Activated CD8-positive, alpha-beta T cell treated with anti-CD3 and anti-CD28 coated beads for 36 hours (primary cell): ENCODE results near the gene CLEC10A. TPM values are rescaled to one million over a fixed set of nuclear protein-coding genes. Genes with fewer than 3 reads are reported as not detected.
"Not testable (repeated sequence)": the region's sequence is repeated elsewhere in the genome, so short reads cannot be mapped to it uniquely, and the experiment has no call there.

Source experiments
- ATAC-seq: fragments of 200-7000 bp; cut with Tn5 transposase; one replicate; pipeline ENCODE4 v1.10.0; 2021; ENCODE audit warnings: mild to moderate bottlenecking, moderate library complexity
- CTCF ChIA-PET: fragments of 350-600 bp; sonication (Branson Sonifier 250); formaldehyde crosslinking; loops from one replicate; lab custom pipeline; 2021; ENCODE audit warnings: antibody characterized with exemption; lab: Charles Lee
- POLR2A ChIA-PET: fragments of 350-600 bp; sonication (Branson Sonifier 250); formaldehyde crosslinking; loops from one replicate; lab custom pipeline; 2021; ENCODE audit warnings: antibody characterized with exemption; lab: Charles Lee
- DNase-seq: peaks from one replicate; pipeline ENCODE4 v3.0.0-alpha.2; 2020
- H3K27ac Mint-ChIP-seq: one replicate; pipeline ENCODE4 v1.8.0; 2021; ENCODE audit warnings: mild to moderate bottlenecking, mixed read lengths
- H3K27me3 Mint-ChIP-seq: one replicate; pipeline ENCODE4 v1.8.0; 2021; ENCODE audit warnings: mixed read lengths
- H3K36me3 Mint-ChIP-seq: one replicate; pipeline ENCODE4 v1.8.0; 2021; ENCODE audit warnings: low read depth, mixed read lengths
- H3K4me1 Mint-ChIP-seq: one replicate; pipeline ENCODE4 v1.8.0; 2021; ENCODE audit warnings: low read depth, mixed read lengths
- H3K4me3 Mint-ChIP-seq: one replicate; pipeline ENCODE4 v1.8.0; 2021; ENCODE audit warnings: mild to moderate bottlenecking, moderate library complexity, mixed read lengths
- H3K9me3 Mint-ChIP-seq: one replicate; pipeline ENCODE4 v1.8.0; 2021; ENCODE audit warnings: mixed read lengths
- intact Hi-C: fragments of 100-400 bp; cut with micrococcal nuclease; formaldehyde crosslinking; loops from one replicate; pipeline ENCODE4 v1.10.0; 2022
- total RNA-seq, 2 experiments: library from RNA; stranded (reverse); gene quantifications; one replicate each; pipeline ENCODE4 v1.2.3, GENCODE V29; 2021
- TF ChIP-seq, protein P1 (sequence below): fragments of 200-600 bp; IDR thresholded peaks from one replicate; pipeline ENCODE4 v1.8.0; 2022; ENCODE audit warnings: antibody characterized with exemption, mild to moderate bottlenecking

Gene CLEC10A
- total RNA-seq, 2 experiments from 2014 or later = not detected

GRCh38 chr17:7101531-7101930 is 21.5 kb upstream of the CLEC10A start:
- Mint-ChIP-seq H3K4me1 (no peaks in the 10 kb centered on the region), H3K27ac (no peak overlapping the region), H3K36me3 (no peaks in the 10 kb centered on the region), H3K4me3 (no peak overlapping the region), H3K27me3 (peaks cover 2% of the 10 kb centered on the region), H3K9me3 (no peaks in the 10 kb centered on the region)
- ATAC-seq (no peak), DNase-seq (no peak)
- intact Hi-C loops = no loop called here
- TF ChIP-seq, protein P1, sequence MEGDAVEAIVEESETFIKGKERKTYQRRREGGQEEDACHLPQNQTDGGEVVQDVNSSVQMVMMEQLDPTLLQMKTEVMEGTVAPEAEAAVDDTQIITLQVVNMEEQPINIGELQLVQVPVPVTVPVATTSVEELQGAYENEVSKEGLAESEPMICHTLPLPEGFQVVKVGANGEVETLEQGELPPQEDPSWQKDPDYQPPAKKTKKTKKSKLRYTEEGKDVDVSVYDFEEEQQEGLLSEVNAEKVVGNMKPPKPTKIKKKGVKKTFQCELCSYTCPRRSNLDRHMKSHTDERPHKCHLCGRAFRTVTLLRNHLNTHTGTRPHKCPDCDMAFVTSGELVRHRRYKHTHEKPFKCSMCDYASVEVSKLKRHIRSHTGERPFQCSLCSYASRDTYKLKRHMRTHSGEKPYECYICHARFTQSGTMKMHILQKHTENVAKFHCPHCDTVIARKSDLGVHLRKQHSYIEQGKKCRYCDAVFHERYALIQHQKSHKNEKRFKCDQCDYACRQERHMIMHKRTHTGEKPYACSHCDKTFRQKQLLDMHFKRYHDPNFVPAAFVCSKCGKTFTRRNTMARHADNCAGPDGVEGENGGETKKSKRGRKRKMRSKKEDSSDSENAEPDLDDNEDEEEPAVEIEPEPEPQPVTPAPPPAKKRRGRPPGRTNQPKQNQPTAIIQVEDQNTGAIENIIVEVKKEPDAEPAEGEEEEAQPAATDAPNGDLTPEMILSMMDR = no peak
- ChIA-PET CTCF (interaction anchor here (1.4 kb wide), 1 partner anchor 32 kb away, joined by 3 read pairs; no protein-coding TSS in a partner anchor), POLR2A (no interaction called here)

DNA sequence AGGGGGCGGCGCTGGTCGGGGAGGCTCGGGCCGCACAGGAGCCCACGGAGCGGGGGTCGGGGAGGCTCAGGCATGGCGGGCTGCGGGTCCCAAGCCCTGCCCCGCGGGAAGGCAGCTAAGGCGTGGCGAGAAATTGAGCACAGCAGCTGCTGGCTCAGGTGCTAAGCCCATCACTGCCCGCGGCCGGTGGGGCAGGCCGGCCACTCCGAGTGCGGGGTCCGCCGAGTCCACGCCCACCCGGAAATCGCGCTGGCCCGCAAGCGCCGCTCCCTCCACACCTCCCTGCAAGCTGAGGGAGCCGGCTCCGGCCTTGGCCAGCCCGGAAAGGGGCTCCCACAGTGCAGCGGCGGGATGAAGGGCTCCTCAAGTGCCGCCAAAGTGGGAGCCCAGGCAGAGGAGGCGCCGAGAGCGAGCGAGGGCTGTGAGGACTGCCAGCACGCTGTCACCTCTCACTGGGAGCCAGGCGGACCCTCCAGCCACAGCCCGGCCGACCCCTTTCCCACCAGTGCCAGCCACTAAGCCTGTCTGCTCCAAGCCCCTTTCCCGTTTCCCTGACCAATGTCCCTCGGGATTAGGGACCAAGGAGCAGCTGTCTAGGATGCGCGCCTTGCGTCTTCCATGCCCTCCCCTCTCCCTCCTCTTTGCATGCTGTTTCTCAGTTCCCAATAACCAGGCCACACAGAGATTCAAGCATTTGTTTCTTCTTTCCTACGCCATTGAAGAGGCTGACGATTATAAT is 20.8 kb upstream of the CLEC10A start:
- H3K4me3 Mint-ChIP-seq, H3K9me3 Mint-ChIP-seq, H3K27me3 Mint-ChIP-seq, ATAC-seq, H3K36me3 Mint-ChIP-seq, H3K4me1 Mint-ChIP-seq, CTCF ChIA-PET, H3K27ac Mint-ChIP-seq, DNase-seq, POLR2A ChIA-PET, intact Hi-C loops: not testable (repeated sequence)

- no peak overlapping the region for H3K27ac Mint-ChIP-seq
- ChIA-PET CTCF (interaction anchor here (0.7 to 2.1 kb wide), 4 partner anchors 11 to 47 kb away, joined by 3 to 12 read pairs (median 4); no protein-coding TSS in a partner anchor), POLR2A (no interaction called here)
- no peaks in the 10 kb centered on the region for H3K36me3 Mint-ChIP-seq
- DNase-seq (no peak), ATAC-seq (no peak)
- H3K4me1 Mint-ChIP-seq = no peaks in the 10 kb centered on the region
- no peaks in the 10 kb centered on the region for H3K9me3 Mint-ChIP-seq
- intact Hi-C loops = no loop called here
- TF ChIP-seq, protein P1 = no peak
- no peak overlapping the region for H3K4me3 Mint-ChIP-seq
- H3K27me3 Mint-ChIP-seq = peaks cover 7% of the 10 kb centered on the region
Observed at GRCh38 chr17:7098802-7099459, 18.9 kb upstream of the CLEC10A start.

- Mint-ChIP-seq H3K27ac (no peak overlapping the region), H3K4me1 (no peaks in the 10 kb centered on the region), H3K9me3 (no peaks in the 10 kb centered on the region), H3K4me3 (no peak overlapping the region), H3K27me3 (peaks cover 5% of the 10 kb centered on the region), H3K36me3 (no peaks in the 10 kb centered on the region)
- ChIA-PET POLR2A (no interaction called here), CTCF (interaction anchor here (0.9 to 2.1 kb wide), 4 partner anchors 17 to 52 kb away, joined by 3 to 12 read pairs (median 4); no protein-coding TSS in a partner anchor)
- DNase-seq = no peak
- TF ChIP-seq, protein P1 = no peak
- intact Hi-C loops = no loop called here
- ATAC-seq = no peak
Observed at GRCh38 chr17:7097940-7098339, 17.9 kb upstream of the CLEC10A start.

- no peaks in the 10 kb centered on the region for H3K9me3 Mint-ChIP-seq
- no peak overlapping the region for H3K4me3 Mint-ChIP-seq
- TF ChIP-seq, protein P1 = no peak
- no peak overlapping the region for H3K27ac Mint-ChIP-seq
- H3K36me3 Mint-ChIP-seq = no peaks in the 10 kb centered on the region
- ChIA-PET CTCF (no interaction called here), POLR2A (no interaction called here)
- intact Hi-C loops = no loop called here
- ATAC-seq = no peak
- H3K27me3 Mint-ChIP-seq = peaks cover 5% of the 10 kb centered on the region
- no peaks in the 10 kb centered on the region for H3K4me1 Mint-ChIP-seq
- no peak for DNase-seq
Observed at GRCh38 chr17:7095625-7096024, 15.6 kb upstream of the CLEC10A start.
